ENCODE measurements around the gene GALNT2.
A peak's percentile ranks its signal among the peaks of the same experiment; 100 is the strongest.

Gene GALNT2

GRCh38 chr1:230100932-230101331 lies 33.9 kb downstream of the GALNT2 start:
- no peaks in the 10 kb centered on the region for H3K36me3 ChIP-seq (ENCODE audit: insufficient read depth, low read length)
- H3K9ac ChIP-seq (ENCODE audit: low read depth, low read length), result no peak overlapping the region
- no peak overlapping the region for H3K4me3 ChIP-seq (ENCODE audit: low read length)
- H3K4me2 ChIP-seq (ENCODE audit: low read length), result no peak overlapping the region
- H3K4me1 ChIP-seq (ENCODE audit: control insufficient read depth, insufficient read depth, low read length), result peaks cover 33% of the 10 kb centered on the region
- H3K9me3 ChIP-seq (replicated peaks; ENCODE audit: low read length), result no peaks in the 10 kb centered on the region
- H3K27me3 ChIP-seq (ENCODE audit: control insufficient read depth, insufficient read depth, low read length), result no peaks in the 10 kb centered on the region

- Histone ChIP-seq H3K4me1 (ENCODE audit: control insufficient read depth, insufficient read depth, low read length) (peaks cover 39% of the 10 kb centered on the region), H3K36me3 (ENCODE audit: insufficient read depth, low read length) (no peaks in the 10 kb centered on the region), H3K9me3 (replicated peaks; ENCODE audit: low read length) (no peaks in the 10 kb centered on the region), H3K4me3 (ENCODE audit: low read length) (no peak overlapping the region), H3K27me3 (ENCODE audit: control insufficient read depth, insufficient read depth, low read length) (no peaks in the 10 kb centered on the region), H3K4me2 (ENCODE audit: low read length) (no peak overlapping the region), H3K9ac (ENCODE audit: low read depth, low read length) (no peak overlapping the region)
Observed at GRCh38 chr1:230101556-230101955, 34.5 kb downstream of the GALNT2 start.

DNA sequence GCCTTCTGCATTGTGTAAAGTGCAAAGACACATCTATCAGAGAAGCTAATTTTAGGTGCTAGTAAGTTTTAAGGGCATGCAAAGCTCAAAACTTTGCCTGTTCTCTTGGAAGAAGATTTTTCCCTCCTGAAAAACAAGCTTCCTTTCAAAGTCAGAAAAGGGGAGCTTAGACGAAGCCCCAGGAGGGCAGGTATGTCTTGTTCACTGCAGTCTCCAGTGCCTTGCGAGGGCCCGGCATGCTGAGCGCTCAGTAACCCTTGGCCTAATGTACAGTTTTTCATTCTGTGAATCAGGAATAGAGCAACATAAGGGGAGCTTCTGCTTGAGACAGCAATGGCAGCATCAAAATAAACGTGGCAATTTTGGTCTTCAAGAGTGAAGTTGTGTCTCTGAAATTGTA lies 35.0 kb downstream of the GALNT2 start:
- H3K9me3 ChIP-seq (replicated peaks; ENCODE audit: low read length), result no peaks in the 10 kb centered on the region
- no peak overlapping the region for H3K4me2 ChIP-seq (ENCODE audit: low read length)
- H3K27me3 ChIP-seq (ENCODE audit: control insufficient read depth, insufficient read depth, low read length), result no peaks in the 10 kb centered on the region
- peaks cover 40% of the 10 kb centered on the region for H3K4me1 ChIP-seq (ENCODE audit: control insufficient read depth, insufficient read depth, low read length)
- H3K36me3 ChIP-seq (ENCODE audit: insufficient read depth, low read length), result no peaks in the 10 kb centered on the region
- no peak overlapping the region for H3K4me3 ChIP-seq (ENCODE audit: low read length)
- H3K9ac ChIP-seq (ENCODE audit: low read depth, low read length), result no peak overlapping the region

DNA sequence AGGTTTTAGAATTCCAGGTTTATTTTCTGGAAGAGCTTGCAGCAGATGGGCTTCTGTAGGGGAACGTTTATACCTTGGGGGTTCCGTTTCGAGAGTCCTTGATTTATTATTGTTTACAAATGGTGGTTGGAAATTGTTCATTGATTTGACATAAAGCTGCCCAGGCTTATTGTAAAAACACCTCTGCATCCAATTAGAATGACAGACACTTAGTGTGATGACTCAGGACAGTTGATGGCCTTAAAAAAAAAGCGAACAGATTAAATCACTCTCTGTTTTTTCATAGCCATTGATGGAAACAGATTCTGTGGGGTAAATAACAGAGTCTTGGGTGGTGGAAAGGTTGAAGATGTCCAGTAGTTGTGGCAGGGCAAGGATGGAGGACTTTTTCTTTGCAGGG lies 35.4 kb downstream of the GALNT2 start:
- Histone ChIP-seq H3K4me2 (ENCODE audit: low read length) (no peak overlapping the region), H3K4me3 (ENCODE audit: low read length) (no peak overlapping the region), H3K9ac (ENCODE audit: low read depth, low read length) (no peak overlapping the region), H3K27me3 (ENCODE audit: control insufficient read depth, insufficient read depth, low read length) (no peaks in the 10 kb centered on the region), H3K9me3 (replicated peaks; ENCODE audit: low read length) (no peaks in the 10 kb centered on the region), H3K4me1 (ENCODE audit: control insufficient read depth, insufficient read depth, low read length) (peaks cover 40% of the 10 kb centered on the region), H3K36me3 (ENCODE audit: insufficient read depth, low read length) (no peaks in the 10 kb centered on the region)

- H3K27me3 ChIP-seq (ENCODE audit: control insufficient read depth, insufficient read depth, low read length), result no peaks in the 10 kb centered on the region
- H3K4me3 ChIP-seq (ENCODE audit: low read length), result peak overlapping the region; percentile 32
- H3K4me1 ChIP-seq (ENCODE audit: control insufficient read depth, insufficient read depth, low read length), result peaks cover 40% of the 10 kb centered on the region
- H3K4me2 ChIP-seq (ENCODE audit: low read length), result peak overlapping the region; percentile 73
- H3K36me3 ChIP-seq (ENCODE audit: insufficient read depth, low read length), result no peaks in the 10 kb centered on the region
- H3K9ac ChIP-seq (ENCODE audit: low read depth, low read length), result peak overlapping the region; percentile 63
- no peaks in the 10 kb centered on the region for H3K9me3 ChIP-seq (replicated peaks; ENCODE audit: low read length)
Observed at GRCh38 chr1:230103306-230104173, 36.5 kb downstream of the GALNT2 start.

DNA sequence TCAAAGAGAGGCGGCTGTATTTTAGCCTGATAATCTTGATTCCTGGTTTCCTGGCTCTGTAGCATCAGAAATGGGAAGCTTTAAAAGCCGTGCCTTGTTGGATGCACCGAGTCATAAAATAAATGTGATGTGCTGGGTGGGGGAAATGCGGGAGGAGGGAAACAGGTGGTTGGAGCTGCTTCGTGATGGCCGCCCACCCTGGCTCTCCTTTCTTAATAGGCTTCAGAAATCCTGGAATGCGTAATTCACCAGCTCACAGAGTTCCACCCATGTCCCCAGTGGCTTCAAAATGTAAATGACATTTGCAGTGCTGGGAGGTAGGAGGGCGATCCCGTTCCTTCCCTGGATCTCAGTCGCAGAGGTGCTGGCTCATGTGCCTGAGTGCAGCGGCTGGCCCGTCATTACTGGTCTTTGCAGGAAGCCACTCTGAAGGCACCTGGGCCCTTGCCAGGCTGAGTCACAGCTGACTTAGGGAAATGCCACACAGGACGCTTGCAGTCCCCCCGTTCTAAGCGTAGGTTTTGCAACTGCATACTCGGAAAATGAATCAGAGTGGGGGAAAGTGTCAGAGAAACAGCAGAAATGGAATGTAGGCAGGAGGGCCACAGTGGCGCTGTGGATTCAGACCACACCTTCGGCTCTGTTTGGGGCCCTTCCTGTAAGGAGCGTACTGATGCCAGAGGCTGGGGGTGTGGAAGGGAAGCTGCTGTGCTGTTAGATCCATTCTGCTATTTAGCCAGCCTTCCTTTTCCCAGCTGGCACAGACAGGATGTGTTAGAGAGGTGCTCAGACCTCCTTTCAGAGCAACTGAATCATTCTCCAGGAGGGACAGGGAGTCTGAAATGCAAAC lies 37.6 kb downstream of the GALNT2 start:
- Histone ChIP-seq H3K4me2 (ENCODE audit: low read length) (peak overlapping the region; percentile 73), H3K9me3 (replicated peaks; ENCODE audit: low read length) (no peaks in the 10 kb centered on the region), H3K27me3 (ENCODE audit: control insufficient read depth, insufficient read depth, low read length) (no peaks in the 10 kb centered on the region), H3K36me3 (ENCODE audit: insufficient read depth, low read length) (no peaks in the 10 kb centered on the region), H3K4me1 (ENCODE audit: control insufficient read depth, insufficient read depth, low read length) (peaks cover 40% of the 10 kb centered on the region), H3K4me3 (ENCODE audit: low read length) (peak overlapping the region; percentile 45), H3K9ac (ENCODE audit: low read depth, low read length) (peak overlapping the region; percentile 71)

DNA sequence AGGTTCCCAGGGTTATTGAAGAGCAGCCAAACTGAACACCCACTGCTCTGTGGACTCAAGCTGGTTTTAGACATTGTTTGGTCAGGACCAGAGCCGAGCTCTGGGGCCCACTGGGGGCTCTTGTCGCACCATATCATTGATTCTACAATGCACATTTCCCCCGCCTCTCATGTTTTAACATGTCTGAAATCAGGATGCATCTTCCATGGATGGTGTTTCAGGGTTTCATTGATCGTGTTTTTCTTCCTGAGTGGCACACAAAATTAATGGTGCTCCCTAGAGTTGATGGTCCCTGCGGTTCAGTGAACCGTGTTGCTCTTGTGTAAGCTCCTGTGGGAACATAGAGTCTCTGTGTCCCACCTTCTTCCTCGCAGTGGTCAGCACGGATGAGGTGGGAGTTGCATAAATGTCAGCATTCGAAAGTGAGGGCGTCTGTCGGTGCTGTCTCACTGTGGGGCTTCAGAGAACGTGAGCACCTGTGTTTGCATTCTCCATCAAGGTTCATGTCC lies 38.3 kb downstream of the GALNT2 start:
- peaks cover 46% of the 10 kb centered on the region for H3K4me1 ChIP-seq (ENCODE audit: control insufficient read depth, insufficient read depth, low read length)
- H3K27me3 ChIP-seq (ENCODE audit: control insufficient read depth, insufficient read depth, low read length), result no peaks in the 10 kb centered on the region
- peak overlapping the region; percentile 45 for H3K4me3 ChIP-seq (ENCODE audit: low read length)
- no peaks in the 10 kb centered on the region for H3K9me3 ChIP-seq (replicated peaks; ENCODE audit: low read length)
- H3K9ac ChIP-seq (ENCODE audit: low read depth, low read length), result peak overlapping the region; percentile 71
- peak overlapping the region; percentile 73 for H3K4me2 ChIP-seq (ENCODE audit: low read length)
- no peaks in the 10 kb centered on the region for H3K36me3 ChIP-seq (ENCODE audit: insufficient read depth, low read length)

GRCh38 chr1:230105754-230106625 lies 39.0 kb downstream of the GALNT2 start:
- Histone ChIP-seq H3K4me1 (ENCODE audit: control insufficient read depth, insufficient read depth, low read length) (peaks cover 47% of the 10 kb centered on the region), H3K27me3 (ENCODE audit: control insufficient read depth, insufficient read depth, low read length) (no peaks in the 10 kb centered on the region), H3K36me3 (ENCODE audit: insufficient read depth, low read length) (no peaks in the 10 kb centered on the region), H3K4me3 (ENCODE audit: low read length) (peak overlapping the region; percentile 45), H3K9ac (ENCODE audit: low read depth, low read length) (peak overlapping the region; percentile 71), H3K4me2 (ENCODE audit: low read length) (peak overlapping the region; percentile 73), H3K9me3 (replicated peaks; ENCODE audit: low read length) (no peaks in the 10 kb centered on the region)

DNA sequence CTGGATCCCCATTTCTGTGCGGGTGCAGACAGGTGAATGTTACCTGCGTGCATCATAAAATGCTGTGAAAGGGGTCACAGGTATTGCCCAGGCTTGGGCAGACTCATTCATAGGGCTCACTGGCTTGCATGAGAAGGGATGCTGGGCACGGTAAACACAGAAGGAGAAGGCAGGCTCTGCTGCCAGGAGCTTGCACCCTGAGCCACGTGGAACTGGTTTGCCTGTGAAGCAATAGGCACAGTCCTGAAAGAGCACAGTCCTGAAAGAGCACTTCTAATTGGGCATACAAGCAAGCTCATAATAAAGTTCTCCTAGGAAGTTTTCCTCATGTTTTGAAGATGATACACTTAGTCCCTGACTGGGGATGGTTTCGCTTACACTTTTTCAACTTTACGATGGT lies 40.9 kb downstream of the GALNT2 start:
- Histone ChIP-seq H3K27me3 (ENCODE audit: control insufficient read depth, insufficient read depth, low read length) (no peaks in the 10 kb centered on the region), H3K9me3 (replicated peaks; ENCODE audit: low read length) (no peaks in the 10 kb centered on the region), H3K4me3 (ENCODE audit: low read length) (no peak overlapping the region), H3K4me1 (ENCODE audit: control insufficient read depth, insufficient read depth, low read length) (peaks cover 54% of the 10 kb centered on the region), H3K9ac (ENCODE audit: low read depth, low read length) (no peak overlapping the region), H3K4me2 (ENCODE audit: low read length) (no peak overlapping the region), H3K36me3 (ENCODE audit: insufficient read depth, low read length) (no peaks in the 10 kb centered on the region)

- Histone ChIP-seq H3K4me3 (ENCODE audit: low read length) (no peak overlapping the region), H3K9ac (ENCODE audit: low read depth, low read length) (no peak overlapping the region), H3K27me3 (ENCODE audit: control insufficient read depth, insufficient read depth, low read length) (no peaks in the 10 kb centered on the region), H3K36me3 (ENCODE audit: insufficient read depth, low read length) (peaks cover 3% of the 10 kb centered on the region), H3K4me1 (ENCODE audit: control insufficient read depth, insufficient read depth, low read length) (peaks cover 54% of the 10 kb centered on the region), H3K9me3 (replicated peaks; ENCODE audit: low read length) (no peaks in the 10 kb centered on the region), H3K4me2 (ENCODE audit: low read length) (no peak overlapping the region)
Observed at GRCh38 chr1:230108580-230108979, 41.5 kb downstream of the GALNT2 start.

DNA sequence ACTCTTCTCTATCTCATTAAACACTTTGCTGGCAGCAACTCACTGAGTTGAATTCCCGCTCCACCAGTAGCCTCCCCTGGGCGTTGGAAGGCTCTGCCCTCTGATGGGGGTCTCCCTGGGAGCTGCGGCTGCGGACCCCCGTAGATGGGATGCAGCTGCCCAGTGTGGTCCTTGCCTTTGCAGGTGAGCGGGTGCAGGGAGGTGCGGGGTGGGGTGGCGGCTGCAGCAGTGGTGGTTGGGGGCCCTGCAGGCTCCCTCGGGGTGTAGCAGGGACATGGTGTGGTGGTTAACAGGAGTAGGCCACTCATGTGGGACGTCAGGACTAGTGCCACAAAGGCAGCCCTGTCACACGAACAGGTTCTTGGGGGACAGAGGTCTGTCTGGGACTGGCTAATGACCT lies 42.0 kb downstream of the GALNT2 start:
- Histone ChIP-seq H3K9ac (ENCODE audit: low read depth, low read length) (no peak overlapping the region), H3K27me3 (ENCODE audit: control insufficient read depth, insufficient read depth, low read length) (no peaks in the 10 kb centered on the region), H3K4me1 (ENCODE audit: control insufficient read depth, insufficient read depth, low read length) (peaks cover 52% of the 10 kb centered on the region), H3K9me3 (replicated peaks; ENCODE audit: low read length) (no peaks in the 10 kb centered on the region), H3K36me3 (ENCODE audit: insufficient read depth, low read length) (peaks cover 3% of the 10 kb centered on the region), H3K4me2 (ENCODE audit: low read length) (no peak overlapping the region), H3K4me3 (ENCODE audit: low read length) (no peak overlapping the region)

All from skeletal muscle satellite cell (primary cell).